ENCODE measurements around the gene FBXO34. TPM values are rescaled to one million over a fixed set of nuclear protein-coding genes. Genes with fewer than 3 reads are reported as not detected.
A peak's percentile ranks its signal among the peaks of the same experiment; 100 is the strongest.

FBXO34 gene
- total RNA-seq, 1 experiment from 2014 or later, result 12.0 TPM

DNA sequence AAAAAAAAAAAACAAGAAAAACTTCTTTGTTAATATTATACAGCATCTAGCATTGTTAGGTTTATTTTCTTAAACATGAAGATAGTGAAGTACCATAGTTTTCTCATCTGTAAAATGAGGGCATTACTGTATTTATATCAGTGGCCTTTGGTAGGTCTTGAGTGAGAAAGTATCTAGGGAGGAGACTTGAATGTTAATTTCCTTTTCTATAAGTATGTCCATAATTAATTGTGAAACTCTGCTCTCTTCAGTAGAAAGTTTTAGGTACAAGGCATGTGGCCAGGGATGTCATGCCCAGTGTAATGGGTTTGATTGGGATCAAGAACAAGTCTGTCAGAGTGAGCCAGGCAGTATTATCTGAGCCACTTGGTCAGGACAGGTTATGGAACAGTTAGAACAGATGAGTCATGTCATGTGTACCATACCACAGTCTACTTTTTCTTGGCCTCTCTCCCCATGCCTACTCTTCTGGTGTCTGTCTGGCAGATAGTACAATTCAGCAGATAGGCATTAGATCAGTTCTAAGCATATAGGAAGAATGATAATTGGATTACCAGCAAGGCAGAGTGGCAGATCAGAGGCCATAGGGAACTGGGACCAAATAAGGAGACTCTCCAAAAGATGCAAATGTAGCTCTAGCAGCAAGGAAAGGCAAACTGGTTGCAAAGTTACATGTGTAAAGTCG lies 30.4 kb downstream of the FBXO34 start:
- Mint-ChIP-seq H3K4me1 (ENCODE audit: insufficient read depth, unreplicated experiment) (peaks cover 35% of the 10 kb centered on the region), H3K27me3 (ENCODE audit: insufficient read depth, unreplicated experiment) (no peaks in the 10 kb centered on the region), H3K27ac (ENCODE audit: low read depth, unreplicated experiment) (peak overlapping the region; percentile 67), H3K36me3 (ENCODE audit: insufficient read depth, unreplicated experiment) (peaks cover 6% of the 10 kb centered on the region), H3K9me3 (ENCODE audit: unreplicated experiment) (no peaks in the 10 kb centered on the region), H3K4me3 (ENCODE audit: unreplicated experiment) (peak overlapping the region; percentile 8)
- peak; percentile 64 for DNase-seq (ENCODE audit: unreplicated experiment)
- CTCF ChIA-PET, result interaction anchor here (0.6 kb wide), 2 partner anchors 13 to 14 kb away, joined by 3 to 4 read pairs; no protein-coding TSS in a partner anchor
- BruUV-seq (replicated peaks), result no TSS peak
- POLR2A ChIA-PET, result interaction anchor here (0.7 to 1.0 kb wide), 2 partner anchors 16 to 45 kb away, joined by 3 read pairs; no protein-coding TSS in a partner anchor
- TF ChIP-seq, protein P1, sequence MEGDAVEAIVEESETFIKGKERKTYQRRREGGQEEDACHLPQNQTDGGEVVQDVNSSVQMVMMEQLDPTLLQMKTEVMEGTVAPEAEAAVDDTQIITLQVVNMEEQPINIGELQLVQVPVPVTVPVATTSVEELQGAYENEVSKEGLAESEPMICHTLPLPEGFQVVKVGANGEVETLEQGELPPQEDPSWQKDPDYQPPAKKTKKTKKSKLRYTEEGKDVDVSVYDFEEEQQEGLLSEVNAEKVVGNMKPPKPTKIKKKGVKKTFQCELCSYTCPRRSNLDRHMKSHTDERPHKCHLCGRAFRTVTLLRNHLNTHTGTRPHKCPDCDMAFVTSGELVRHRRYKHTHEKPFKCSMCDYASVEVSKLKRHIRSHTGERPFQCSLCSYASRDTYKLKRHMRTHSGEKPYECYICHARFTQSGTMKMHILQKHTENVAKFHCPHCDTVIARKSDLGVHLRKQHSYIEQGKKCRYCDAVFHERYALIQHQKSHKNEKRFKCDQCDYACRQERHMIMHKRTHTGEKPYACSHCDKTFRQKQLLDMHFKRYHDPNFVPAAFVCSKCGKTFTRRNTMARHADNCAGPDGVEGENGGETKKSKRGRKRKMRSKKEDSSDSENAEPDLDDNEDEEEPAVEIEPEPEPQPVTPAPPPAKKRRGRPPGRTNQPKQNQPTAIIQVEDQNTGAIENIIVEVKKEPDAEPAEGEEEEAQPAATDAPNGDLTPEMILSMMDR (IDR thresholded peaks at IDR 0.05; ENCODE audit: unreplicated experiment), result no peak
- intact Hi-C loops (cut with micrococcal nuclease), result no loop called here

DNA sequence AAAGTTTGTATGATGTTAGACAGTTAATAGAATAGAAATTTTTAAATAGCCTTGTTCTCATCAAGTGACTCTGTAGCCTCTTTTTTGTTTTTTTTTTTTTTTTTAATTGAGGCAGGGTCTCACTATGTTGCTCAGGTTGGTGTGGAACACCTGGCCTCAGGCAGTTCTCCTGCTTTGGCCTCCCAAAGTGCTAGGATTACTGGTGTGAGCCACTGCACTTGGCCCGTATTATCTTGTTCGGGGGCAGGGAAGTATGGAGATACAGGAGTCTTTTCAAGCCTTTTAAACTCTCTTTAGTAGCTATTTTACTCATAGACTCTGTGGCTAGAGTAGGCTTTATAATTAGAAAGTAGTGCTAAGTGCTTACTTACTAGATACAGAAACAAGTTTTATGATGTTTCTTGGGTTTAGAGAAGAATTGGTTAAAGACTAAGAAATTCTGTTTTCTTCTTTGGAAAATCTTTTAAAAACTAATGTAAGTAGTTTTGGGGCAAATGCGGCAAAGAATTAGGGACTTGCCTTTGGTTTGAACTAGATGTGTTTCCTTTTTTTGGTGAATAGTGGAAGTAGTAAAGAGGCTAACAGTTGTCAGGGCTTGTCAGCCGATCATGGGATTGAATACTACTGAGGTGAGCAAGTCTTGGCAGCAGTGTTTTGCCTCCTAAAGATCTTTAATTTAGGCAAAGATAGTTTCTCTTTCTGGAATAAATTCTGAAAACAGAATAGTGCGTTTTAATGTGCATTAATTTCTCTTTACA lies 31.3 kb downstream of the FBXO34 start:
- Mint-ChIP-seq H3K36me3 (ENCODE audit: insufficient read depth, unreplicated experiment) (peaks cover 6% of the 10 kb centered on the region), H3K27me3 (ENCODE audit: insufficient read depth, unreplicated experiment) (no peaks in the 10 kb centered on the region), H3K4me3 (ENCODE audit: unreplicated experiment) (no peak overlapping the region), H3K9me3 (ENCODE audit: unreplicated experiment) (no peaks in the 10 kb centered on the region), H3K4me1 (ENCODE audit: insufficient read depth, unreplicated experiment) (peaks cover 35% of the 10 kb centered on the region), H3K27ac (ENCODE audit: low read depth, unreplicated experiment) (peak overlapping the region; percentile 67)
- ChIA-PET POLR2A (interaction anchor here (0.7 to 2.3 kb wide), 8 partner anchors 10 to 101 kb away, joined by 3 to 9 read pairs (median 3); no protein-coding TSS in a partner anchor), CTCF (interaction anchor here (0.6 to 1.4 kb wide), 2 partner anchors 15 to 52 kb away, joined by 4 to 7 read pairs; no protein-coding TSS in a partner anchor)
- intact Hi-C loops (cut with micrococcal nuclease), result no loop called here
- TF ChIP-seq, protein P1 (IDR thresholded peaks at IDR 0.05; ENCODE audit: unreplicated experiment), result no peak
- no peak for DNase-seq (ENCODE audit: unreplicated experiment)
- no TSS peak for BruUV-seq (replicated peaks)

DNA sequence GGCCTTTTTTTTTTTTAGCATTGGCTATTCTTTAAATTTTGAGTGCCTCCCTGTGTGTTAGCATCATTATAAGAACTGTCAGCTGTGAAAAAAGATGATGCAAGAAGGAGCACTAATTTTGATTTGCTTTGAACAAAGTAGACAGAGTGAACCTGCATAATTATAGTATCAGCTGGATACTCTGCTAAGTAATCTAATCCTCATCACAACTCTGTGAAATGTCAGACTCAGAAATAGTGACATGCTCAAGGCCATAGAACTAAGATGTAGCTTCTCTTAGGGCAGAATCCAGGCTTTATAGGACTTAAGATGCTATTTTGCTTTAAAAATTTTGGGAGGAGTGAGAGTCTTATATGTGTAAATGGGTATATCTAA lies 31.9 kb downstream of the FBXO34 start:
- DNase-seq (ENCODE audit: unreplicated experiment), result no peak
- no TSS peak for BruUV-seq (replicated peaks)
- intact Hi-C loops (cut with micrococcal nuclease), result no loop called here
- H3K36me3 Mint-ChIP-seq (ENCODE audit: insufficient read depth, unreplicated experiment), result peaks cover 6% of the 10 kb centered on the region
- TF ChIP-seq, protein P1 (IDR thresholded peaks at IDR 0.05; ENCODE audit: unreplicated experiment), result no peak
- peaks cover 31% of the 10 kb centered on the region for H3K4me1 Mint-ChIP-seq (ENCODE audit: insufficient read depth, unreplicated experiment)
- ChIA-PET CTCF (interaction anchor here (1.3 to 1.4 kb wide), 2 partner anchors 33 to 52 kb away, joined by 4 to 7 read pairs; no protein-coding TSS in a partner anchor), POLR2A (interaction anchor here (0.7 to 2.3 kb wide), 6 partner anchors 11 to 195 kb away, joined by 3 to 9 read pairs (median 4); no protein-coding TSS in a partner anchor)
- H3K4me3 Mint-ChIP-seq (ENCODE audit: unreplicated experiment), result no peak overlapping the region
- peak overlapping the region; percentile 67 for H3K27ac Mint-ChIP-seq (ENCODE audit: low read depth, unreplicated experiment)
- H3K27me3 Mint-ChIP-seq (ENCODE audit: insufficient read depth, unreplicated experiment), result no peaks in the 10 kb centered on the region
- H3K9me3 Mint-ChIP-seq (ENCODE audit: unreplicated experiment), result no peaks in the 10 kb centered on the region

DNA sequence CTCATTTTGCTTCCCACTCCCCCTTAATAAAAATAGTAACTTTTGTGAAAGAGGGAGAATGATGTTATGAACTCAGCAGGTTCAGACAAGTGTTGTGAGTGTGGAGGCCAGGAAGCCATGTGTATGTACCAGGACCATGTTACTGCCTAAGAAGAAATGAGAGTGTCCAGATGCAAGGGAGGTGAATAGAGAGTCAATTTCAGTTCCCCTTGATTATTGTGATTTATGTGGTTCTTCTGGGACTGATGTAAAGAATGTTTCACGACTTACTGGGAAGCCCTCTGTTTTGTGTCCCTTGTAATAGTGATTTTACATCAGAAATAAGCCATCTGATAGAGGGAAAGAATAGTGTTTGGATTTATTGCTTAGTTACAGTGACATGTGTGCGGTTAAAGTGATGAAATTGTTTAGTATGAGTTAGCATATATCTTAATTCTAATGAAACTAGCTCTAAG lies 32.5 kb downstream of the FBXO34 start:
- Mint-ChIP-seq H3K4me1 (ENCODE audit: insufficient read depth, unreplicated experiment) (peaks cover 30% of the 10 kb centered on the region), H3K27ac (ENCODE audit: low read depth, unreplicated experiment) (no peak overlapping the region), H3K9me3 (ENCODE audit: unreplicated experiment) (no peaks in the 10 kb centered on the region), H3K36me3 (ENCODE audit: insufficient read depth, unreplicated experiment) (peaks cover 6% of the 10 kb centered on the region), H3K4me3 (ENCODE audit: unreplicated experiment) (no peak overlapping the region), H3K27me3 (ENCODE audit: insufficient read depth, unreplicated experiment) (no peaks in the 10 kb centered on the region)
- CTCF ChIA-PET, result interaction anchor here (0.5 to 1.4 kb wide), 7 partner anchors 9 to 847 kb away, joined by 3 to 7 read pairs (median 4); no protein-coding TSS in a partner anchor
- no TSS peak for BruUV-seq (replicated peaks)
- POLR2A ChIA-PET, result interaction anchor here (0.8 to 2.3 kb wide), 7 partner anchors 11 to 196 kb away, joined by 3 to 9 read pairs (median 4); no protein-coding TSS in a partner anchor
- TF ChIP-seq, protein P1 (IDR thresholded peaks at IDR 0.05; ENCODE audit: unreplicated experiment), result no peak
- no peak for DNase-seq (ENCODE audit: unreplicated experiment)
- intact Hi-C loops (cut with micrococcal nuclease), result no loop called here

All from MCF 10A (cell line).